ENCODE results near the gene CRYZL1. TPM values are rescaled to one million over a fixed set of nuclear protein-coding genes. Genes with fewer than 3 reads are reported as not detected.

CRYZL1 gene
- total RNA-seq, 1 experiment from 2014 or later, result 43.0 TPM

- ATAC-seq (peak; percentile 32), DNase-seq (ENCODE audit: low read depth, low spot score) (no peak)
- peaks cover 90% of the 10 kb centered on the region for H3K79me2 ChIP-seq (ENCODE audit: insufficient read depth, low read length)
- no peak overlapping the region for H2AFZ ChIP-seq (ENCODE audit: low read depth, low read length, poor library complexity, severe bottlenecking)
- H3K27ac ChIP-seq (ENCODE audit: low read depth, low read length), result peak overlapping the region; percentile 98
- peaks cover 15 to 19% of the 10 kb centered on the region in 2 experiments for H3K4me1 ChIP-seq (ENCODE audit: control insufficient read depth in 1 of 2, insufficient read depth in 2 of 2, low read length in 2 of 2)
- H3K36me3 ChIP-seq (ENCODE audit: control insufficient read depth in 1 of 2, insufficient read depth in 2 of 2, low read length in 2 of 2), result peaks cover 20 to 40% of the 10 kb centered on the region in 2 experiments
- no TSS peak for BruUV-seq (replicated peaks)
- ChIA-PET RAD21 (ENCODE audit: low non-redundant PET in 1 of 2, low total read pairs in 2 of 2, uncharacterized antibody in 2 of 2, unreplicated experiment in 2 of 2) (no interaction called here), CTCF (no interaction called here), POLR2A (interaction anchor here (0.6 to 1.2 kb wide), 5 partner anchors 19 to 675 kb away, joined by 3 to 7 read pairs (median 3); partner anchors contain the start of genes DONSON and TMEM50B)
- no peak for TF ChIP-seq SP1 (IDR thresholded peaks at IDR 0.05; ENCODE audit: low read depth)
- TF ChIP-seq ELF1 (IDR thresholded peaks at IDR 0.05; ENCODE audit: borderline replicate concordance, low read depth), result no peak
- no peak for TF ChIP-seq JUND (IDR thresholded peaks at IDR 0.05)
- TF ChIP-seq CEBPB (IDR thresholded peaks at IDR 0.05; ENCODE audit: low read depth), result no peak
- TF ChIP-seq CBX3 (IDR thresholded peaks at IDR 0.05; ENCODE audit: low read depth), result no peak
- no peak for TF ChIP-seq POLR2AphosphoS5 (IDR thresholded peaks at IDR 0.05; ENCODE audit: low read depth, low read length)
- no peak for TF ChIP-seq SIN3A (IDR thresholded peaks at IDR 0.05; ENCODE audit: low read depth)
- TF ChIP-seq TCF7L2 (IDR thresholded peaks at IDR 0.05; ENCODE audit: borderline replicate concordance, extremely low read depth, insufficient read depth, insufficient read length), result no peak
- TF ChIP-seq CTCF (IDR thresholded peaks at IDR 0.05 in 2 of 3, conservative IDR thresholded peaks at IDR 0.05 in 1 of 3; ENCODE audit: borderline replicate concordance in 1 of 3, insufficient read depth in 1 of 3, low read depth in 2 of 3, low read length in 2 of 3), result no peak
- no peak for TF ChIP-seq ZNF274 (IDR thresholded peaks at IDR 0.05; ENCODE audit: low read depth, low read length)
- TF ChIP-seq POLR2A (IDR thresholded peaks at IDR 0.05; ENCODE audit: borderline replicate concordance, extremely low read depth, insufficient read depth, insufficient read length), result no peak
- TF ChIP-seq EGR1 (IDR thresholded peaks at IDR 0.05; ENCODE audit: low read depth), result no peak
- TF ChIP-seq EZH2phosphoT487 (IDR thresholded peaks at IDR 0.05; ENCODE audit: borderline replicate concordance), result no peak
- TF ChIP-seq ZFX (IDR thresholded peaks at IDR 0.05), result no peak; the same call in 1 of the 2 replicates
- TF ChIP-seq ZBTB33 (IDR thresholded peaks at IDR 0.05; ENCODE audit: extremely low read depth, insufficient replicate concordance, low read length), result no peak
- no peak for TF ChIP-seq MAX (IDR thresholded peaks at IDR 0.05)
- no peak for TF ChIP-seq YY1 (IDR thresholded peaks at IDR 0.05; ENCODE audit: extremely low read depth, insufficient replicate concordance, low read depth, low read length)
- no peak for TF ChIP-seq RAD21 (IDR thresholded peaks at IDR 0.05; ENCODE audit: low read depth)
- TF ChIP-seq SRF (IDR thresholded peaks at IDR 0.05; ENCODE audit: low read depth), result no peak
- no peaks in the 10 kb centered on the region for H3K9me3 ChIP-seq (ENCODE audit: control insufficient read depth in 1 of 2, insufficient read depth in 1 of 2, low read depth in 1 of 2, low read length in 2 of 2)
- peaks cover 40% of the 10 kb centered on the region for H4K20me1 ChIP-seq (ENCODE audit: insufficient read depth)
- H3K9ac ChIP-seq (ENCODE audit: low read length), result peak overlapping the region; percentile 89
- H3K9me2 ChIP-seq (ENCODE audit: insufficient read depth), result no peaks in the 10 kb centered on the region
- H3K4me2 ChIP-seq (ENCODE audit: low read length), result peak overlapping the region; percentile 92
- no peaks in the 10 kb centered on the region for H3K27me3 ChIP-seq (ENCODE audit: insufficient read depth, low read length)
- intact Hi-C loops (cut with micrococcal nuclease), result loop anchor here (5.0 kb wide), 1 partner anchor 99 kb away; the partner anchor contains the start of genes CRYZL1 and ITSN1
- peak overlapping the region; percentile 87 to 91 for H3K4me3 ChIP-seq (replicated peaks in 1 of 2; ENCODE audit: low read depth in 1 of 2, low read length in 2 of 2)
These were observed 97.9 kb downstream of the CRYZL1 start for GRCh38 chr21:33543505-33544129.

All from HCT116 (cell line).